ENCODE results near the gene PALMD.

GRCh38 chr1:99702221-99702620 is 56.3 kb downstream of the PALMD start:
- no peak for TF ChIP-seq POLR2A (IDR thresholded peaks at IDR 0.05; ENCODE audit: low read depth, low read length)
- TF ChIP-seq POLR2AphosphoS5 (IDR thresholded peaks at IDR 0.05; ENCODE audit: low read depth, low read length) = no peak
- TF ChIP-seq TAF1 (IDR thresholded peaks at IDR 0.05; ENCODE audit: borderline replicate concordance, low read depth, low read length) = no peak

Measured in GM12892 (cell line).